Hindlimb muscle (tissue), 1 donor: ENCODE results near the gene ATP5PO. TPM values are rescaled to one million over a fixed set of nuclear protein-coding genes. Genes with fewer than 3 reads are reported as not detected.

Experiments
- DNase-seq: peaks from one replicate; pipeline ENCODE4 v3.0.0-alpha.2; 2013
- polyA plus RNA-seq: library from polyadenylated mRNA; unstranded; fragments of 120-200 nt; gene quantifications from one replicate; pipeline ENCODE4 v1.2.1, GENCODE V29; 2013; ENCODE audit not compliant: insufficient read length

The ATP5PO gene, protein sequence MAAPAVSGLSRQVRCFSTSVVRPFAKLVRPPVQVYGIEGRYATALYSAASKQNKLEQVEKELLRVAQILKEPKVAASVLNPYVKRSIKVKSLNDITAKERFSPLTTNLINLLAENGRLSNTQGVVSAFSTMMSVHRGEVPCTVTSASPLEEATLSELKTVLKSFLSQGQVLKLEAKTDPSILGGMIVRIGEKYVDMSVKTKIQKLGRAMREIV
- polyA plus RNA-seq = 265 TPM

DNA sequence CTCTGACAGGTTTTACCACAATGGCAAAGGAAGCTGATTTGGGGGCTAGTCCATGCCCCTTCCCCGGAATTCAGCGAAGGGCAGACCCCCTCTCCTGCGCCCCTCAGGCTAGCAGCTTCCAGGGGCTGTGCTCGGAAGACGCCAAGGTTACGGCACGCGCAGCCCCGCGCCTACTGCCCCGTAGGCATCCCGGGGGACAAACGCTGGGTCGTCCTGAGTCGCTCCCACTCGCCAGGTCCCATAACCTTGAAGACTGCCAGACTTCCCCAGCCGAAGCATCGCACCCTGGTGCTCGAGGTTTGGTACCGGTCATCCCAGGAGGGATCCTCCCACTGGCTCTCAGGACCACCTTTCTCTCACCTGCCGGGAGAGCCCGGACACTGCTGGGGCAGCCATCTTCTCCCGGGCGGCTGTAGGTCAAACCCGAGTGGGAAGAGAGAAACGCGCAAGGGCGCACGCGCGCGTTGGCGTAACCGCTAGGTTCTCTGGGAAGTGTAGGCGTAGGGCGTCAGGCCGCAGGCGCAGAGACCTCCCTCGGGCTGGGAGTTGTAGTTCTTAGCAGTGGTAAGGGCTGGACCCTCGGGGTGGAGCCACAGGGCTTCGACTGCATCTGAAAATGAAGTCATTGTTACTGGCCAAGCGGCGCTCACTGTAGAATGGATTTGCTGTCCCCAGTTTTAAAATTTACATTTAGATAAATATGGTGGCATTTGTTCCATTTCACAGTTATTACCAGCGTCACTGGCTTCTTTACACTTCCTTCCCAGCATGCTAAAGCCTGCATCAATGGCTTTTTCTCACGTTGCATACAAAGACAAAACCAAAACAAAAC is at the start of gene ATP5PO:
Gene ATP5PO, minus strand, starts transcription at position 437 of the 832 bp plus-strand sequence. Its CDS starts 41 bp downstream, at position 396.
- DNase-seq = peak; percentile 99

DNA sequence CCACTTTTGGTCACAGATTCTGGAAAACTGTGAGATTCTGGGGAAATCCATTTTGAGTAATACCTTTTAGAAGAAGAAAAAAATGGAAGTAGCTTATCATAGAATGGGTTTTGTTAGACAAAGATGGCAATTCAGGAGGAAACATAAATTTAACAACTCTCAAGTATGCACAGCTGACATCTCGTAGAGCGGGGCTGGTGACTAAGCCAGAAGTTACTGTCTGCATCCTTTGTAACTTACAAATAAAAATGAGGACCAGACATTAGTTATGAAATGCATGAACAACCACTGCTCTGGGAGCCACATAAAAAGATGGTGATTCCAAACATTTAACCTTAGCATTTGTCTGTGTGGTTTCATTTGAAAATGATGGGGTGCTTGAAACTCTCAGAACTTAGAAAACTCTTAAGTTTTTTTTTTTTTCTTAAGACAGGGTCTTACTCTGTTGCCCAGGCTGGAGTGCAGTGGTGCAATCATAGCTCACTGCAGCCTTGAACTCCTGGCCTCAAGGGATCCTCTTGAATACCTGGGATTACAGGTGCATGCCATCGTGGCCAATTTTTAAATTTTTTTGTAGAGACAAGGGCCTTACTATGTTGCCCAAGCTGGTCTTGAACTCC is 49.2 kb upstream of the ATP5PO start:
- DNase-seq = no peak

DNA sequence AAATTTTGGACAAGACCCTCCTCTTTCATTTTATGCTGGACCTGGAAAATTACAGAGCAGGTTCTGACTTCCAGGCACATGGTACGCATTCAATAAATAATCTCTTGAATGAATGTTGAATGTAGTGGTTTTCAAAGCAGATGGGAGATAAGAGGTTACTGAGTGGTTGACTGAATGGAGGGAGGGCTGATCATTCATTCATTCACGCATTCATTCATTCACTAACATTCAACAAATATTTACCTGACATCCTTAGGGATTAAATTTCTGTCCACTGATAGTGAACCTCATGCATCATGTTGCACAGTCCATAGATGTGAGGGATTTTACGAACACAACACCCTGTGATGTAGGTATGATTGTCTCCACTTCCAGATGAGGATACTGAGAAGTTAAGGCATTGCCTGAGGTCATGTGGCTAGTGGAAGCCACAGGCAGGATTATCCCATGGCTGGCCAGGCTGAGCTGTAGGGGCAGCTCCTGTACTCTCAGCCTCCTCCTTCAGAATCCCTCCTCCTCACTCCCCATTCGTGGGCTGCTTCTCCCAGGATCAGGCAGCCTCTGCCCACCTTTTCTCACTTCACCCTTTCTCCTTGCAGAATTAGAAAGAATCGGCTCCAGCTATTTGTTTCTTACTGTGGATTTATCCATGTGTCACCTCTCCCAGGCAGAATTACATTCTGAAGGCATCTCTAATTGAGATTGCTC is 48.4 kb upstream of the ATP5PO start:
- no peak for DNase-seq

DNA sequence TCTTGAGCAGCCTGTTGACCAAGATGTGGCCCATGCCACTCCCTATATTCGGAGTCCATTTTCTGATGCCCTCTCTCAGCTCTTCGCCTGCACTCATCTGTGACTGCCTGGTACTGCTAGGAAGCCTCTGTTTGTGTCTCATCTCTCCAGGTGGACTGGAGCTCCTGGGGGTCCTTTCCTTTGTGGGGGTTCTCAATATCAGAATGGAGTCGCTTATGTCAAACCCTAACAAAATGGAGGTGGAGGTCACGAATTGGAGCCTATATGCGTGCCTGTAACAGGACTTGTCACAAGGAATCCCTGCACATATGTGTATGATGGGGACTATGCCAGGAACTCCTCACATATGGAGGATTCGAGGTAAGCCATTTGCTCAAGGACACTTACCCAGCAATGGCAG is 46.7 kb upstream of the ATP5PO start:
- no peak for DNase-seq

DNA sequence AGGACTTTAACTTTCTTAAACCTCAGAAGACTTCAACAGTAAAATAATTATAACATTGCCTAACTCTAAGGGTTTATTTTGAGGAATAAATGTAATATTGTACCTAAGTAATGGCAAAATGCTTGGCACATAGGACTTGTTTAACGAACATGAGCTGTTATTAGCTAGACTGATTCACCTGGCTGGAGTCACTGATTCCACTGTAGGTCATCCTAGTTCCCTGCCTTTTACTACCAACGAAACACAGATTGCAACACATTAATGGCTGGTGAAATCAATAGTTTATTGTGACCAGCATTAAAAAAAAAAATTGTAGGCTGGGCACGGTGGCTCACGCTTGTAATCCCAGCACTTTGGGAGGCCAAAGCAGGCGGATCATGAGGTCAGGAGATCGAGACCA is 45.5 kb upstream of the ATP5PO start:
- DNase-seq = no peak

DNA sequence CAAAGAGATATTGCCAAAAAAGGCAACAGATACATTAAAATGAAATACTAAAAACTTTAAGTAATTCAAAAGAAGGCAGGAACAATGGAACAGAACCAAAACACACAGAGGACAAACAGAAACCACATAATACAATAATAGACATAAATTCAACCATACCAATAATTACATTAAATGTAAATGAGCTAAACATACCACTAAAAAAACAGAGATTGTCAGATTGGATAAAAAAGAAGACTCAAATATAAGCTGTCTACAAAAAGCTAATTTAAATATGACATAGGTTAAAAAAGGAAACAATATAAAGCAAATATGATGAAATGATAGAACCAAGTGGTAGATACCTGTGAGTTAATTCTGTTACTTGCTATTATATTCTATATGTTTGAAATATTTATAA is 44.1 kb upstream of the ATP5PO start:
- no peak for DNase-seq

DNA sequence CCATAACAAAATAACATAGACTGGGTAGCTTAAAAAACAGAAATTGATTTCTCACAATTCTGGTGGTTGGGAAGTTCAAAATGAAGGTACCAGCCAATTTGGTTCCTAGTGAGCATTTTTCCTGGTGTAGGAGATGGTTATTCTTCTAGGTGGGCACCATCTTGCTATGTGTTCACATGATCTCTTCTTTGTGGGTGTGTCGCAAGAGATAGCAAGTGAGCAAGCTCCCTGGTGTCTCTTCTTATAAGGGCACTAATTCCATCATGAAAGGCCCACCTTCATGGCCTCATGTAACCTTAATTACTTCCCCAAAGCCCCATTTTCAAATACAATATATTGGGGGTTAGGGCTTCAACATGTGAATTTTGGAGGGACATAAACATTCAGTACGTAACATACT is 38.8 kb upstream of the ATP5PO start:
- DNase-seq = no peak

DNA sequence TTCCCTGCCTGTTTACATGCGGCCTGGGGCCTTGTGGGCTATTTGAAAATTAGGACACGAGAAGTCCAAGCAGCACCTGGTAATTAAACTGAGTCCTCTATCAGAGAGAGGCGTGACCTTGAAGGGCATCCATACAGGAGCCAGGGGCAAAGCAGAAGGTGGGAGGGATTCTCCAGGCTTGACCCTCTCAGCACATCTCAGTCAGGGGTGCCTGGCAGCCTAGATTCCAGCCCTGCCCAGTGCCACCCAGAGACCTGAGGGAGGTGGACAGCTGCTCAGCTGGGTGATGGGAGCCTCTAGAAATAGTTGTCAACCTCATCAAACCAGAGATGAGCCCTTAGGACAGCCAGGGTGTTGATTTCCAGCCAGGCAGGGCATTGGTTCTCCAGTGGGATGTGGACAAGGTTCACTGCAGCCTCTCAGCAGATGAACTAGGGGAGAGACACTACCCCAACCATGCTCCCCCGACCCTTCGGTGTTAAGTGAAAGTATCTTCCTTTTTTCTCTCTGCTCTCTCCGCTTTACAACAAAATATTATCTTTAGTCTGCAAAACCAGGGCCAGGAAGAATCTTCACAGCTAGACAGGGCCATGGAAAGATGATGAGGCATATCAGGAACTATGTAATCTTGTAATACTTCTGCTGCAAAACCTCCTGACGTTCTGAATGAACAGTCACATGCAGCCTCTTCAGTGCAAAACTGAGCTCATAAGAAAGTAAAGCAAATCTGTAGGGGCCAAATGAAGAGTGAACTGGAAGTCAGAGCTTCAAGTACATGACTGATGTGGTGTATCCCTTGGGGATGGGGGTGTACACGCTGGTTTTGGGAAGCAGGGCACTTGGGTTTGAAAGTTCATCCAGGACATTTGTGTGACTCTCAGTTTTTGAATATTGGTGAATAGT is 35.9 kb upstream of the ATP5PO start:
- DNase-seq = no peak

DNA sequence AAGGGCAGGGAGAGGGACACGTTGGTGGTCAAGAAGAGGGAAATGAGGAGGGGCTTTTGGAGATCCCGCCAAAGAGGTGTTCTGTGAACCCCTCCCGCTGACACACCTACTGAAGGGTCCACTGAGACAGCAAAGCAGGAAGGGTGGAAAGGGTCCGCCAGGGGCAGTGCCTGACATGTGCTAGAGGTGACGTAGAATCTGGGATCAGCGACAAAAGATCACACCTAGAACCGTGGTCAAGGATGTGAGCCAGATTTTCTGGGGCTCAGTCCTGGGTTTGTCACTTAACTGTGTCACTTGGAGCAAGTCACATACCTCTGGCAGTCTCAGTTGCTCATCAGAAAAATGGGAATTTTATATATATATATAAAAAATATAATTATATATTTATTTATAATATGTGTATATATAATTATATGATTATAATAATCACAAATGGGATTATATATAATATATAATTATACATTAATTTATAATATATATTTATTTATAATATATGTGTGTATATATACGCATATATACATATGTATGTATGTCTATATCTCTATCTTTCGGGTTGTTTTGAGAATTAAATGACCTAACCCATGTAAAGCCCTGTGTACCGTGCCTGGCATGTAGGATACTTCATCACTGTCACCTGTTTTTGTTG is 35.0 kb upstream of the ATP5PO start:
- no peak for DNase-seq

DNA sequence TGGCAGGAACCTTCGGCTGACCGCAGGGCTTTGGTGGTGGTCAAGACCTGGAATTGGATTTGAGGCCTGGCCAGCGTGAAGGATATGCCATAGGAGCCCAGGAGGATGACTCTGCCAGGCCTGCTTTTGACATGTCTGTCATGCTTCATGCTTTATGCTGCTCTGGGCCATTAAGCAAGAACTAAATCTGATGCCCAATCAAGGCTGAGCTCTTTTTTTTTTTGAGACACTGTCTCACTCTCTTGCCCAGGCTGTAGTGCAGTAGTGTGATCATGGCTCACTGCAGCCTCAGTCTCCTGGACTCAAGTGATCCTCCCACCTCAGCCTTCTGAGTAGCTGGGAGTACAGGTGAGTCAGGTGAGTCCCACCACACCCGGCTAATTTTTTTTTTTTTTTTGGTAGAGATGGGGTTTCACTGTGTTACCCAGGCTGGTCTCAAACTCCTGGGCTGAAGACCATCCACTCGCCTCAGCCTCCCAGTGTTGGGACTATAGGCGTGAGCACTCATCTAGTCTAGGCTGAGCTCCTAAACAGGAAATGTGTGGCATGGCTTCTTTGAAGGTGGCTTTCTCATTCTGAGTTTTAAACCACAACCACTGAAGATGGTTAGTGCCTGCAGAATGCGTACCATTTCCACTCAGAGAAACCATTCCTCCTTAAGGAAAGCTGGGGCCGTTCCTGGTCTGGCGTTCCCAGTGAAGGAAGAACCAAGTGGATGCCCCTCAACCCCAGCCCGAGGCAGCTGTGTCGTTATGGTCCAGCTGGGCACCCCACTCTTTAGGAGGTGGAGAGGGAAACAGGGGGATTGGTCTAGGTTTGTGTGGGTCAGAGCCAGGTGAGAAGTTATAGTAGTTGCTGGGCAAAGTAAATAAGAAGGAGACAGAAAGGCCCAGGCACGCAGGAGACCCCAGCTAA is 34.2 kb upstream of the ATP5PO start:
- DNase-seq = no peak

DNA sequence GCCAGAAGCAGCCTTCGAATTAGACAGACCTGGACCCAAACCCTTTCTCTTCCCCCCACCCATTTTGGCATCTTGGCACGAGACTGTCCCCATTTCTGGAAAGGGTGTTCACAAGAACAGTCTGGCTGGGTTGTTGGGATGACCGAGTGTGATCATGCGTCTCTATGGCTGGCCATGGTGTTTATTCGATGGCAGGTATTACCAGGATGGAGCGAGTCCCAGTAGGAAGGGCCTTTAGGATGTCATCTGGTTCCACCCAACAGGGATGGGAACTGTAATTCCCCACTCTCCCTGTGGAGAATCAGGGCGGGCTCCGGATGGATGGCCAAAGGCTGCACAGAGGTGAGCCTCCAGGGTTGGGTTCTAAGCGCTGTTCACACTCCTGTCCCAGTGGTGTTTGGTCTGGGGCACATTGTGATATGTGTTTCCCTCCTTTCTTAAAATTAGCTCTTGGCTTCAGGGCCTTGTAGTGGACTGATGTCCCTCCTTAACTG is 33.4 kb upstream of the ATP5PO start:
- no peak for DNase-seq

DNA sequence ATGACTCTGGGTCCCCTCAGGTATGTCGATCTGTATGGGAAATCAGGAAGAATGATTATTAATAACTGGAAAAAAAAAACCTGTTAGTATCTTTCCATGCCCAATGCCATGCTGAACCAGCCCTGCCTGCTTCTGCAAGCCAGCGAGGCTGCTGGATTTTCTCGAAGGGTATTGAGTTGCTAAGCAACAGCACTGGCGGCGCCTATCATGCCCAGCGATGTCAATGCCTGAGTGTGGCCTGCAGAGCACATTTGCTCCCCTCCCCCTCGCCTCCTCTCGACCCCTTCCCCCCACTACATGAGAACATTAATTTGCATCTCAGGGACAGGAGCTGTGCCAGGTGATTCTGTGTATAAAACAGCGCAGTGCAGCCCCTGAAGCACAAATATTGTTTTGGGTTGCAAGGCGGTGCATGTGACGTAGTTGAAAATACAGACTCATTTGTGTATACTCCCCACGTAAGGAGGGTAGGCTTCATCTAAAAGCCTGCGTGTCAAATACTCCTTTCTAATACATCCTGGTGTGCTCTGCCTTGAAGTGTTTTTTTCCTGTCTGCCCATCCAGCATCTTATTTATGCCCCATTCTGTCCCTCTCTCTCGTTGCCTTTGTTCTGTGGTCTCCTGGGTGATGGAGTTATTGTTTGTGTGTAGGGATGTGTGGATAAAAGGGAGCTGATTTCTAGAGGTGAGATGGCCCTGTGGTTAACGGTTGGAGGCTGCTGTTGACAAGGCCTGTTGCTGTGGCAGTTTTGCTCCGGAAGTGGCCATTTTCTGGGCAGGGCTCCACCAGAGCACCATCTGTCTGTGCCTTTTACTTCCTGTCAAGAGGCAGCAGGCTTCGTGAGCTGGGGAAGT is 32.7 kb upstream of the ATP5PO start:
- DNase-seq = no peak

DNA sequence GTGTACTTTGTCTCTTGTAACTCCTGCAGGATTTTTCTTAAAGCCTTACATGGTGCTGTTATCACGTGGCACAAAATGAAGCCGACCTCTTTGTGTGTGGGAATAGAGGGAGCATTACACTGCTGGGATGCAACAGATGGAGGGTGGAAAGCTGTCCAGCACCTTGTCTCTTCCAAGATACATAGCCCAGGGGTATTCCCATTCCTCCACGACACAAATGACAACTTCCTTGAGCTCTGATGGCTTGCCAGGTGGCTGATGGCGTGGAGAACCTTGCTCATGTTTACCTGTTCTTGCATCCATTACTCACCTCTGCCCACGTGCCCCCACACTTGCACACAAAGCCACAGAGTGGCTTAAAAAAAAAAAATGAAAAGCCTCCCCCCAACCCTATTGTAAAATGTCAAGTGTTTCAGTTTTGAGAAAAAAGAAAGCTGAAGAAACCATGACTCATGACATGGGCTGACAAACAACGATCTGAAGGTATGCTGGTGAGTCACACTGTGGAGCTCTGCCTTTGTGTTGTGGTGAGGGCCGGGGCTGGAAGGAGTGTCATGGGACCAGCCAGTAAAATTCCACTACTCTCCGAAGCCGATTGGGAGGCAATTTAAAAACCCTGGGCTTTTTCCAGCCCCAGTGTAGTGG is 32.0 kb upstream of the ATP5PO start:
- DNase-seq = peak; percentile 66

DNA sequence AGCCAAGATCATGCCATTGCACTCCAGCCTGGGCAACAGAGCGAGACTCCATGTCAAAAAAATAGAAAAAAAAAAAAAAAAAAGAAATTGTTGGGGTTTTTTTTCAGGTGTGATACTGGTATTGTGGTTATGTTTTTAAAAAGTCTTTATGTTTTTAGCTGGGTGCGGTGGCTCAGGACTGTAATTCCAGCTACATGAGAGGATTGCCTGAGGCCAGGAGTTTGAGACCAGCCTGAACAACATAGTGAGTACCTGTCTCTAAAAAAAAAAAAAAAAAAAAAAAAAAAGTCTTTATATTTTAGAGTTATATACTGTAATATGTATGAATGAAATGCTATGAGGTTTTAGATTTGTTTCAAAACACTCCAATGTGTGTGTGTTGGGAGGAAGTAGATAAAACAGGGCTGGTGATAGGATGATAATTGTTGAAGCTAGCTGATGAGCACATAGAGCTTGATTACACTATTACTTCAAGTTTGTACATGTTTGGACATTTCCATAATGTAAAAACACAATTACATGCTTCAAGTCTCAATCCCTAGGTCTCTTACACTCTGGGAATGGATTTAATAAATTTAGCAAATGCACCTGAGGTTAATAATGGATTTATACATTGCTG is 30.2 kb upstream of the ATP5PO start:
- DNase-seq = no peak

DNA sequence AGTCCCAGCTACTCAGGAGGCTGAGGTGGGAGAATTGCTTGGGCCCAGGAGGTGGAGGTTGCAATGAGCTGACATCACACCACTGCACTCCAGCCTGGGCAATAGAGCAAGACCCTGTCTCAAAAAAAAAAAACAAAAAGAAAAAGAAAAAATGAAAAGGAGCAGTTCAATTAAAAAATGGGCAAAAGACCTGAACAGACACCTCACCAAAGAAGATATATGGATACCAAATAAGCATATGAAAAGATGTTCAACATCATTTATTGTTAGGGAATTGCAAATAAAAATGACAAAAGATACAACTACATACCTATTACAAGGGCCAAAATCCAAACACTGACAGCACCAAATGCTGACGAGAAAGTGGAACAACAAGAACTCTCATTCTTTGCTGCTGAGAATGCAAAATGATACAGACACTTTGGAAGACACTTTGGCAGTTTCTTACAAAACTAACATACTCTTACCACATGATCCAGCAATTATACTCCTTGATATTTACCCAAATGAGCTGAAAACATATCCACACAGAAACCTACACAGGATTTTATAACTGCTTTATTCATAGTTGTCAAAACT is 28.7 kb upstream of the ATP5PO start:
- DNase-seq = no peak

DNA sequence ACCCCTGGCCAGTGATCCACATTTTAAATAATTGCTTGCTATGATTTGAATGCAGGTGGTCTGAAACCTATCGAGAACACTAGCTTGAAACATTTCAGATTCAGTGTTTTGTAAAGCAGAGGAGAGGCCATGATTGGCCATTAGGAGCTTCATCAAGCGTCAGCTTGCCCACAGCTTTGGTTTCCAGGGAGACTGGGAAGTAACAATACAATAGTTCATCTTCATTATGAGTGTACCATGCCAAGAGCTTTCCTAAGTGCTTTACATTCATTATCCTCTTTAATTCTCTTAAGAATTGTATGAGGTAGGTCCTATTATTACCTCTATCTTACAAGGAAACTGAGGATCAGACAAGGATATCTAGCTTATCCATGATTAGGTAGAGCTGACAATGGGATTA is 27.7 kb upstream of the ATP5PO start:
- no peak for DNase-seq

DNA sequence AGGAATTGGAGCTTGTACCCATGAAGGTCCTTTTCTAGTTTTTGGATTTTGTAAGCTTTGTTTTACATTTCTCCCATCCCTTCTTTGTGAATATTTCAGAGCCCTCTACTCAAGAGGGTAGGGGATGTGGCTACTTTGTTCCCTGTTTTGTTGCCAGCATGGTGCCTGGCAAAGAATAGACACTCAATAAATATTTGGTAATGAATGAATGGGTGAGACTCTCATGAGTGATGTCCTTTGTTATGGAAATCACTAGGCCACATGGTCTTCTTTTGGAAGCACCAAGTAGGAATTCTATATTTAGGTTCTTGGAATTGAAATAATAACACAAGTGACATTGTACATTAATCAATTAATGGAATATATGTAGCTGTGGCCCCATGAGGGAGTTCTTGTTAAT is 26.8 kb upstream of the ATP5PO start:
- DNase-seq = no peak

DNA sequence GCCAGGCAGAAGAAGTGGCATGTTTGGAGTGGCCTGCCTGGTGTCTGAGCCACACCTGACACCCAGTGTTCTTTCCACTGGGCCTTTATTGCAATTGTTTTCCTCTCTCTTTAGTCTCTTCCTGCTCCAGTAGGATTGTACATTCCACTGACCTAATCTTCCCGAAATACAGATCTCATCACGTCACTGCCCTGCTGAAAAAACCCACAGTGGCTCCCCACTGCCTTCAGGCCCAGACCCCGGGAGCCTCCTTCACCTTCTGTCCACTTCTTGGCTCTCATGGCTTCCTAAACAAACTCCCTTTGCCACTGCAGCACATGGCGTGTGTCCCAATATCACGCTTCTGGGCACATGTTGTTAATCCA is 25.3 kb upstream of the ATP5PO start:
- DNase-seq = no peak
